GM12878 (cell line): ENCODE results near the gene RWDD1. TPM values are rescaled to one million over a fixed set of nuclear protein-coding genes. Genes with fewer than 3 reads are reported as not detected.
A peak's percentile ranks its signal among the peaks of the same experiment; 100 is the strongest.

Experiments
- CTCF ChIP-seq, 3 experiments: IDR thresholded peaks in 2 of 3; conservative IDR thresholded peaks in 1 of 3; 2 replicates each; pipeline ENCODE4 v1.5.1; 2011; ENCODE audit warnings: low read depth in 3 of 3, low read length in 3 of 3, mild to moderate bottlenecking in 3 of 3, control low read depth in 2 of 3, moderate library complexity in 2 of 3, inconsistent platforms in 1 of 3, mixed read lengths in 1 of 3; ENCODE audit not compliant: control insufficient read depth in 2 of 3, insufficient read depth in 1 of 3; ENCODE audit errors: extremely low read depth in 1 of 3
- ETV6 ChIP-seq, 2 experiments: fragments of 450-650 bp in 1 of 2; IDR thresholded peaks in 1 of 2; conservative IDR thresholded peaks in 1 of 2; 2 replicates each; pipeline ENCODE4 v1.6.1; 2014; ENCODE audit warnings: antibody characterized with exemption in 1 of 2, borderline replicate concordance in 1 of 2, low read depth in 1 of 2, mild to moderate bottlenecking in 1 of 2, moderate library complexity in 1 of 2
- IRF4 ChIP-seq: IDR thresholded peaks from 2 replicates; pipeline ENCODE4 v1.6.1; 2011; ENCODE audit warnings: low read depth, low read length
- MLLT1 ChIP-seq: fragments of 450-650 bp; IDR thresholded peaks from 2 replicates; pipeline ENCODE4 v1.6.1; 2016; ENCODE audit warnings: mild to moderate bottlenecking
- MTA3 ChIP-seq: IDR thresholded peaks from 2 replicates; pipeline ENCODE4 v1.6.1; 2012; ENCODE audit warnings: low read length, inconsistent platforms, borderline replicate concordance
- MYB ChIP-seq: fragments of 150-350 bp; IDR thresholded peaks from 2 replicates; pipeline ENCODE4 v1.6.1; 2014; ENCODE audit warnings: mild to moderate bottlenecking, low read depth, low read length, borderline replicate concordance
- NBN ChIP-seq: fragments of 450-650 bp; IDR thresholded peaks from 2 replicates; pipeline ENCODE4 v1.6.1; 2016
- NRF1 ChIP-seq: conservative IDR thresholded peaks from 2 replicates; pipeline ENCODE4 v1.6.1; 2011; ENCODE audit warnings: mild to moderate bottlenecking, low read depth, low read length, improper control_type of control experiment
- POLR2AphosphoS5 ChIP-seq: IDR thresholded peaks from 2 replicates; pipeline ENCODE4 v1.6.1; 2011; ENCODE audit warnings: mild to moderate bottlenecking, low read length, inconsistent platforms
- SRF ChIP-seq, 2 experiments: IDR thresholded peaks; 2 replicates each; pipeline ENCODE4 v1.6.1; 2011; ENCODE audit warnings: low read depth in 2 of 2, low read length in 2 of 2, mild to moderate bottlenecking in 1 of 2, moderate library complexity in 1 of 2
- ZNF384 ChIP-seq: IDR thresholded peaks from 2 replicates; pipeline ENCODE4 v1.6.1; 2012; ENCODE audit warnings: low read depth, mild to moderate bottlenecking, low read length, improper control_type of control experiment, borderline replicate concordance
- ZNF622 ChIP-seq: fragments of 450-650 bp; IDR thresholded peaks from 2 replicates; pipeline ENCODE4 v1.6.1; 2017; ENCODE audit warnings: mild to moderate bottlenecking, inconsistent platforms
- ZNF687 ChIP-seq: fragments of 450-650 bp; IDR thresholded peaks from 2 replicates; pipeline ENCODE4 v1.6.1; 2017; ENCODE audit warnings: mild to moderate bottlenecking, moderate library complexity
- polyA plus RNA-seq, 11 experiments: library from polyadenylated mRNA; depleted of rRNA in 4 of 11; unstranded in 6 of 11; stranded (reverse) in 5 of 11; fragments of >200 nt; fragmentation: Nextera tagmentation in 4 of 11; fragmentation: Illumina TruSeq in 1 of 11; extraction: Ambion mirVana in 4 of 11; extraction: Trizol in 1 of 11; gene quantifications; 1 replicate in 1 of 11; 2 replicates in 10 of 11; pipeline versions ENCODE4 v1.2.1 to v1.2.3, GENCODE V29; 2011 to 2016; ENCODE audit warnings: inconsistent platforms in 2 of 11, missing spikeins in 2 of 11, low read depth in 1 of 11
- total RNA-seq, 4 experiments: library from RNA; depleted of rRNA in 3 of 4; stranded (reverse); fragments of >200 nt in 3 of 4; fragmentation: Illumina TruSeq in 1 of 4; extraction: Trizol in 1 of 4; gene quantifications; 2 replicates each; pipeline versions ENCODE4 v1.2.1 to v1.2.3, GENCODE V29; 2013 to 2021
- TF ChIP-seq, protein P1 (sequence below): fragments of 450-650 bp; IDR thresholded peaks from 2 replicates; pipeline ENCODE4 v1.6.1; 2016; ENCODE audit warnings: mild to moderate bottlenecking, moderate library complexity, borderline replicate concordance

RWDD1 gene
- total and polyA plus RNA-seq, 10 of the 15 experiments (the other 5 are each of a cell fraction or from before 2014, with no cell fraction given), result 40.1 to 107 (median 65.8) TPM

DNA sequence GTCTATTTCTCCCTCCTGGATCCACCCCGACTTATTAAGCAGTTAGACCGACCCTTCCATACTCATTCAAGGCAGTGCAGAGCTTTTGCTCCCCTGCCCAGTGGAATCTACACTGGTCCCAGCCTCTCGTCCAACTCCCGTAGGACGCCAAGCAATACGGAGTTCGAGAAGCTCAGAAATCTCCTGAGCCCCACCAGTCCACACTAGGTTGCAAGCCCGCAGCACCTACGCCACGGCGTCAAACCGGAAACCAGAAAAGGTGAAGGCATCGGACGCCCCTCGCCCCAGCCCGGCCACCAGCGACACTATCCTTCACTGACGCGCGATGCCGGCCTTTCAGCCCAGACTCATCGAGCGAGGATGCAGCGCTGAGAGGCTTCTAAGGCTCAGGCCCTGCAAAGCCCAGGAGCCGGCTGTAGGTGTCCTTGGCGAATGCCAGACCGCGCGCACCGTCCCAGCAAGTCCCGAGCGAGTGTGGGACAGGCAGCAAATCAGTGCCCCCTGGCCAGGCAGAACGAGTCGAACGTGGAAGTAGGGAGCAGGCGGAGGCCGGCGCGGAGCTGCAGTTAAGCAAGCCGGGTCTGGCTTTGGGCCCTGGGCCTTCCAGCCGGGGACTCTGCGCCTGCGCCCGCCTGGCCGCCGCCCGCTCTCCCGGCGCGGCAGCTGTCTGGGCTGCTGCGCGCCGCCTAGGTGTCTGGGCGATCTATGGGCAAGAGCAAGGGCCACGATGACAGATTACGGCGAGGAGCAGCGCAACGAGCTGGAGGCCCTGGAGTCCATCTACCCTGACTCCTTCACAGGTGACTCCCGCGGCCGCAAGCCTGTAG, at the start of gene RWDD1 (continued):
- TF ChIP-seq CTCF (IDR thresholded peaks at IDR 0.05 in 2 of 3, conservative IDR thresholded peaks at IDR 0.05 in 1 of 3; ENCODE audit: control insufficient read depth in 2 of 3, extremely low read depth in 1 of 3, insufficient read depth in 1 of 3, low read depth in 3 of 3, low read length in 3 of 3) (peak in 1 of 3 experiments; percentile 2; a peak in 1 of 6 replicates), ZNF622 (no peak), SRF (IDR thresholded peaks at IDR 0.05; ENCODE audit: low read depth in 2 of 2, low read length in 2 of 2) (peak; percentile 90 to 97), NBN (peak; percentile 95; the same call in 1 of the 2 replicates), ZNF687 (peak; percentile 60; the same call in 1 of the 2 replicates), MTA3 (no peak), MLLT1 (peak; percentile 100), NRF1 (peak; percentile 76), IRF4 (0 out of 2 replicates have a peak, but pooled peaks have one; percentile 17), POLR2AphosphoS5 (peak; percentile 96), MYB (peak; percentile 100), ZNF384 (peak; percentile 22; the same call in 1 of the 2 replicates), ETV6 (conservative IDR thresholded peaks at IDR 0.05 in 1 of 2, IDR thresholded peaks at IDR 0.05 in 1 of 2; ENCODE audit: borderline replicate concordance in 1 of 2, low read depth in 1 of 2) (no peak)
- TF ChIP-seq, protein P1, sequence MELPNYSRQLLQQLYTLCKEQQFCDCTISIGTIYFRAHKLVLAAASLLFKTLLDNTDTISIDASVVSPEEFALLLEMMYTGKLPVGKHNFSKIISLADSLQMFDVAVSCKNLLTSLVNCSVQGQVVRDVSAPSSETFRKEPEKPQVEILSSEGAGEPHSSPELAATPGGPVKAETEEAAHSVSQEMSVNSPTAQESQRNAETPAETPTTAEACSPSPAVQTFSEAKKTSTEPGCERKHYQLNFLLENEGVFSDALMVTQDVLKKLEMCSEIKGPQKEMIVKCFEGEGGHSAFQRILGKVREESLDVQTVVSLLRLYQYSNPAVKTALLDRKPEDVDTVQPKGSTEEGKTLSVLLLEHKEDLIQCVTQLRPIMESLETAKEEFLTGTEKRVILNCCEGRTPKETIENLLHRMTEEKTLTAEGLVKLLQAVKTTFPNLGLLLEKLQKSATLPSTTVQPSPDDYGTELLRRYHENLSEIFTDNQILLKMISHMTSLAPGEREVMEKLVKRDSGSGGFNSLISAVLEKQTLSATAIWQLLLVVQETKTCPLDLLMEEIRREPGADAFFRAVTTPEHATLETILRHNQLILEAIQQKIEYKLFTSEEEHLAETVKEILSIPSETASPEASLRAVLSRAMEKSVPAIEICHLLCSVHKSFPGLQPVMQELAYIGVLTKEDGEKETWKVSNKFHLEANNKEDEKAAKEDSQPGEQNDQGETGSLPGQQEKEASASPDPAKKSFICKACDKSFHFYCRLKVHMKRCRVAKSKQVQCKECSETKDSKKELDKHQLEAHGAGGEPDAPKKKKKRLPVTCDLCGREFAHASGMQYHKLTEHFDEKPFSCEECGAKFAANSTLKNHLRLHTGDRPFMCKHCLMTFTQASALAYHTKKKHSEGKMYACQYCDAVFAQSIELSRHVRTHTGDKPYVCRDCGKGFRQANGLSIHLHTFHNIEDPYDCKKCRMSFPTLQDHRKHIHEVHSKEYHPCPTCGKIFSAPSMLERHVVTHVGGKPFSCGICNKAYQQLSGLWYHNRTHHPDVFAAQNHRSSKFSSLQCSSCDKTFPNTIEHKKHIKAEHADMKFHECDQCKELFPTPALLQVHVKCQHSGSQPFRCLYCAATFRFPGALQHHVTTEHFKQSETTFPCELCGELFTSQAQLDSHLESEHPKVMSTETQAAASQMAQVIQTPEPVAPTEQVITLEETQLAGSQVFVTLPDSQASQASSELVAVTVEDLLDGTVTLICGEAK, result peak; percentile 71; the same call in 1 of the 2 replicates
